Naive B cell (primary cell): Measurements from ENCODE around the gene WFDC5. TPM values are rescaled to one million over a fixed set of nuclear protein-coding genes. Genes with fewer than 3 reads are reported as not detected.

Experiments
- ATAC-seq, 2 donors: fragments of 150-1000 bp; cut with Tn5 transposase; 2 replicates each; pipeline ENCODE4 v1.10.0; 2021; ENCODE audit warnings: low read depth in 2 of 2, mild to moderate bottlenecking in 2 of 2, moderate library complexity in 2 of 2
- DNase-seq: peaks from one replicate; pipeline ENCODE4 v3.0.0; 2022
- H3K27ac Mint-ChIP-seq, 6 donors: one replicate each; pipeline ENCODE4 v1.8.0; 2020 to 2022; ENCODE audit warnings: mild to moderate bottlenecking in 6 of 6, mixed read lengths in 6 of 6, moderate library complexity in 5 of 6, inconsistent platforms in 2 of 6
- H3K27me3 Mint-ChIP-seq, 3 donors: one replicate each; pipeline ENCODE4 v1.8.0; 2021 to 2022; ENCODE audit warnings: mixed read lengths in 3 of 3, mild to moderate bottlenecking in 1 of 3
- H3K36me3 Mint-ChIP-seq, 2 donors: one replicate each; pipeline ENCODE4 v1.8.0; 2020 to 2022; ENCODE audit warnings: mixed read lengths in 2 of 2, inconsistent platforms in 1 of 2, mild to moderate bottlenecking in 1 of 2
- H3K4me1 Mint-ChIP-seq, 3 donors: one replicate each; pipeline ENCODE4 v1.8.0; 2020 to 2022; ENCODE audit warnings: mixed read lengths in 3 of 3, inconsistent platforms in 1 of 3, mild to moderate bottlenecking in 1 of 3, moderate library complexity in 1 of 3
- H3K4me3 Mint-ChIP-seq, 8 donors: one replicate each; pipeline ENCODE4 v1.8.0; 2020 to 2022; ENCODE audit warnings: mild to moderate bottlenecking in 8 of 8, mixed read lengths in 8 of 8, moderate library complexity in 8 of 8, inconsistent platforms in 2 of 8
- H3K9me3 Mint-ChIP-seq, 7 donors: one replicate each; pipeline ENCODE4 v1.8.0; 2020 to 2022; ENCODE audit warnings: mixed read lengths in 7 of 7, mild to moderate bottlenecking in 5 of 7, inconsistent platforms in 2 of 7, moderate library complexity in 1 of 7
- polyA plus RNA-seq, 6 donors: library from polyadenylated mRNA; unstranded; fragments of 300-500 nt; fragmentation: Illumina TruSeq; gene quantifications; one replicate each; pipeline ENCODE4 v1.2.3, GENCODE V29; 2021; ENCODE audit warnings: low read depth in 6 of 6

The WFDC5 gene
- polyA plus RNA-seq, 6 donors from 2014 or later, result not detected

GRCh38 chr20:45138561-45139300, 23.8 kb upstream of the WFDC5 start:
- DNase-seq, result peak; percentile 14
- Mint-ChIP-seq H3K4me3 (no peak overlapping the region), H3K36me3 (no peaks in the 10 kb centered on the region), H3K9me3 (peaks cover 0 to 6% (median 2%) of the 10 kb centered on the region in 7 donors), H3K4me1 (no peaks in the 10 kb centered on the region), H3K27me3 (peaks cover 7 to 35% (median 23%) of the 10 kb centered on the region in 3 donors), H3K27ac (no peak overlapping the region)
- peak; percentile 25 to 27 for ATAC-seq

GRCh38 chr20:45136911-45137310, 21.9 kb upstream of the WFDC5 start:
- Mint-ChIP-seq H3K36me3 (no peaks in the 10 kb centered on the region), H3K27me3 (peaks cover 22 to 47% (median 34%) of the 10 kb centered on the region in 3 donors), H3K4me3 (no peak overlapping the region), H3K4me1 (no peaks in the 10 kb centered on the region), H3K9me3 (peaks cover 0 to 6% (median 2%) of the 10 kb centered on the region in 7 donors), H3K27ac (no peak overlapping the region)
- DNase-seq, result no peak
- ATAC-seq, result no peak

- DNase-seq (no peak), ATAC-seq (no peak)
- H3K9me3 Mint-ChIP-seq, result peaks cover 0 to 3% (median 0%) of the 10 kb centered on the region in 7 donors
- H3K27ac Mint-ChIP-seq, result no peak overlapping the region
- H3K27me3 Mint-ChIP-seq, result peaks cover 55 to 67% (median 56%) of the 10 kb centered on the region in 3 donors
- no peak overlapping the region for H3K4me3 Mint-ChIP-seq
- H3K4me1 Mint-ChIP-seq, result no peaks in the 10 kb centered on the region
- H3K36me3 Mint-ChIP-seq, result no peaks in the 10 kb centered on the region
These were observed 13.1 kb upstream of the WFDC5 start for GRCh38 chr20:45128099-45128498.

GRCh38 chr20:45124365-45124764, 9.4 kb upstream of the WFDC5 start, which contains the start of gene WFDC12:
Gene WFDC12 (minus strand): TSS chr20:45124465. CDS start chr20:45124447, 18 bp downstream.
- Mint-ChIP-seq H3K9me3 (peaks cover 0 to 3% (median 0%) of the 10 kb centered on the region in 7 donors), H3K36me3 (no peaks in the 10 kb centered on the region), H3K27ac (peak within 1 kb of the TSS in 1 of 6 donors; percentile 47), H3K27me3 (peaks cover 48 to 59% (median 57%) of the 10 kb centered on the region in 3 donors), H3K4me3 (no peak within 1 kb of the TSS), H3K4me1 (no peaks in the 10 kb centered on the region)
- DNase-seq, result no peak
- ATAC-seq, result no peak

DNA sequence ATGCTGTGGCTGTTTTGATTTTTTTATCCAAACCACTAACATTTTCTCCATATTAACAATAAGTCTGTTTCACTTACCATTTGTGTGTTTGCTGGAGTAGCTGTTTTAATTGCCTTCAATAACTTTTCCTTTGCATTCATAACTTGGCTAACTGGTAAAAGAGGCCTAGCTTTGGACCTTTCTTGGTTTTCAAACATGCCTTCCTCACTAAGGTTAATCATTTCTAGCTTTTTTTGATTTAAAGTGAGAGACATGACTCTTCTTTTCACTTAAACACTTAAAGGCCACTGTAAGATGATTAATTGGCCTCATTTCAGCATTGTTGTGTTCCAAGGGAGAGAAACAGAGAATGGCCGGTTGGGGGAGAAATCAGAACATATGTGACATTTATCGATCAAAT, 6.4 kb upstream of the WFDC5 start:
- H3K36me3 Mint-ChIP-seq, result no peaks in the 10 kb centered on the region
- no peak overlapping the region for H3K4me3 Mint-ChIP-seq
- no peak for DNase-seq
- peaks cover 41 to 65% (median 43%) of the 10 kb centered on the region in 3 donors for H3K27me3 Mint-ChIP-seq
- H3K27ac Mint-ChIP-seq, result no peak overlapping the region
- H3K4me1 Mint-ChIP-seq, result no peaks in the 10 kb centered on the region
- no peak for ATAC-seq
- H3K9me3 Mint-ChIP-seq, result peaks cover 0 to 3% (median 0%) of the 10 kb centered on the region in 7 donors

GRCh38 chr20:45119556-45120266, 4.7 kb upstream of the WFDC5 start:
- peaks cover 34 to 64% (median 43%) of the 10 kb centered on the region in 3 donors for H3K27me3 Mint-ChIP-seq
- peaks cover 0 to 2% (median 0%) of the 10 kb centered on the region in 7 donors for H3K9me3 Mint-ChIP-seq
- no peaks in the 10 kb centered on the region for H3K36me3 Mint-ChIP-seq
- DNase-seq, result no peak
- no peak overlapping the region for H3K4me3 Mint-ChIP-seq
- ATAC-seq, result no peak
- no peak overlapping the region for H3K27ac Mint-ChIP-seq
- H3K4me1 Mint-ChIP-seq, result peaks cover 0 to 6% (median 4%) of the 10 kb centered on the region in 3 donors

DNA sequence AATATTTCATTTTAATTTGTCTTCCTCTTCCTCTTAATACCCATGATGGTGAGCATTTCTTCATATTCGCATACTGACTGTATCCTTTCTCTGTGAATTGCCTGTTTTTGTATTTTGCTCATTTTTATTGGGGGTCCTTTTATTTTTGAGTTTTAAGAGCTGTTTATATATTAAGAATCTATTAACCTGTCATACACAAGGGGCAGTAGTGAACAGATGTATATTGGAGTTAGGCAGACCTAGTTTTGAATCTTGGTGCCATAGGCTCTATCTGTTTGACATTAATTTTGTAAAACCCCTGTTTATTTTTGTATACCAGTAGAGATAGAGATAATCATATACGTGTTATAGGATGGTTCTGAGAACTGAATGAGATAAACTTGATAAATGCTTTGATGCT, 3.1 kb upstream of the WFDC5 start:
- H3K27ac Mint-ChIP-seq, result no peak overlapping the region

GRCh38 chr20:45117581-45117980, 2.6 kb upstream of the WFDC5 start:
- H3K4me1 Mint-ChIP-seq, result peaks cover 3 to 8% (median 4%) of the 10 kb centered on the region in 3 donors
- H3K27ac Mint-ChIP-seq, result no peak overlapping the region
- no peak overlapping the region for H3K4me3 Mint-ChIP-seq
- ATAC-seq, result no peak
- H3K27me3 Mint-ChIP-seq, result peaks cover 41 to 59% (median 42%) of the 10 kb centered on the region in 3 donors
- H3K36me3 Mint-ChIP-seq, result no peaks in the 10 kb centered on the region
- H3K9me3 Mint-ChIP-seq, result no peaks in the 10 kb centered on the region
- no peak for DNase-seq

More for the DNA sequence above, 3.1 kb upstream of the WFDC5 start:
- DNase-seq (no peak), ATAC-seq (no peak)
- Mint-ChIP-seq H3K4me1 (peaks cover 3 to 8% (median 4%) of the 10 kb centered on the region in 3 donors), H3K4me3 (no peak overlapping the region), H3K27me3 (peaks cover 40 to 60% (median 43%) of the 10 kb centered on the region in 3 donors), H3K36me3 (no peaks in the 10 kb centered on the region), H3K9me3 (no peaks in the 10 kb centered on the region)

GRCh38 chr20:45115829-45116228, 855 bp upstream of the WFDC5 start:
- Mint-ChIP-seq H3K9me3 (no peaks in the 10 kb centered on the region), H3K4me3 (no peak overlapping the region), H3K27me3 (peaks cover 31 to 45% (median 37%) of the 10 kb centered on the region in 3 donors), H3K27ac (no peak overlapping the region), H3K36me3 (no peaks in the 10 kb centered on the region), H3K4me1 (peaks cover 3 to 8% (median 4%) of the 10 kb centered on the region in 3 donors)
- ATAC-seq (no peak), DNase-seq (no peak)

DNA sequence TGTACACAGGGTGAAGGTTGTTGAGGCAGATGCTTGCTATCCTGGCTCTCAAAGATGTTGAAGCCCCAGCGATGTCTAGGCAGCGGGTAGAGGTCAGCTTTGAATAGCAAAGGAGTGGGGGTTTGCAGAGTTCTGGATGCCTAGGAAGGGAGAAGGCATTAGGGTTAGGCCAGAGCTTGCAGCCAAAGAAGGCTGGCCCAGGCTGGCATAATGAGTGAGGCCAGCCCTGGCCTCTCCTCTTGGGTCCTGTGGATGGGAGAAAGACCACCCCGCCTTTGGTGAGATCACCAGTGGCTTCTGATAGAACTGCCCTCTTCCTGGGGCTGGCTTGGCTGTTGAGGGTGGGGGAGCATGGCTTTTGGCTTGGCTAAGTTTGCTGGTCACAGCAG, 406 bp upstream of the WFDC5 start:
- Mint-ChIP-seq H3K27me3 (peaks cover 26 to 42% (median 35%) of the 10 kb centered on the region in 3 donors), H3K4me3 (no peak overlapping the region), H3K4me1 (peaks cover 3 to 8% (median 4%) of the 10 kb centered on the region in 3 donors), H3K9me3 (no peaks in the 10 kb centered on the region), H3K36me3 (no peaks in the 10 kb centered on the region), H3K27ac (no peak overlapping the region)
- DNase-seq (no peak), ATAC-seq (no peak)

GRCh38 chr20:45113865-45114264, 1.1 kb downstream of the WFDC5 start:
- DNase-seq, result no peak
- Mint-ChIP-seq H3K27ac (no peak overlapping the region), H3K27me3 (peaks cover 21 to 42% (median 36%) of the 10 kb centered on the region in 3 donors), H3K4me3 (no peak overlapping the region), H3K4me1 (peaks cover 3 to 8% (median 4%) of the 10 kb centered on the region in 3 donors), H3K9me3 (no peaks in the 10 kb centered on the region), H3K36me3 (no peaks in the 10 kb centered on the region)
- ATAC-seq, result no peak

DNA sequence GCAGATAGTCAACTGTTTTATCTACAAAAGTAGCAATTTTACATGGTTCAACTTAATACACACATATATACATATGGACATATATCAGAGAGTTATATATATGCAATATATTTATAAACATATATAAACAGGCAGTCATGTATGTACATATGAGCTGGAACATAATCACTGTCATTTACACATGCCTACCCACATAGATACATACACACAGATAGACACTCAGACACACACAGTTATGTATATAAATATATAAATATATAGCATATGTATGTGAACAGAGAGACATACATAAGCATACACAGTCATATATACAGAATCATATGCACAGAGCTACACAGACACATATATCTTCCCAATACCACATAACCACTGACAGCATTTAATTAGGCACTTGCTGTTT, 2.2 kb downstream of the WFDC5 start:
- H3K27me3 Mint-ChIP-seq, result peaks cover 21 to 45% (median 36%) of the 10 kb centered on the region in 3 donors
- no peak overlapping the region for H3K4me3 Mint-ChIP-seq
- H3K9me3 Mint-ChIP-seq, result no peaks in the 10 kb centered on the region
- H3K36me3 Mint-ChIP-seq, result no peaks in the 10 kb centered on the region
- DNase-seq (no peak), ATAC-seq (no peak)
- no peak overlapping the region for H3K27ac Mint-ChIP-seq
- H3K4me1 Mint-ChIP-seq, result peaks cover 3 to 8% (median 4%) of the 10 kb centered on the region in 3 donors

DNA sequence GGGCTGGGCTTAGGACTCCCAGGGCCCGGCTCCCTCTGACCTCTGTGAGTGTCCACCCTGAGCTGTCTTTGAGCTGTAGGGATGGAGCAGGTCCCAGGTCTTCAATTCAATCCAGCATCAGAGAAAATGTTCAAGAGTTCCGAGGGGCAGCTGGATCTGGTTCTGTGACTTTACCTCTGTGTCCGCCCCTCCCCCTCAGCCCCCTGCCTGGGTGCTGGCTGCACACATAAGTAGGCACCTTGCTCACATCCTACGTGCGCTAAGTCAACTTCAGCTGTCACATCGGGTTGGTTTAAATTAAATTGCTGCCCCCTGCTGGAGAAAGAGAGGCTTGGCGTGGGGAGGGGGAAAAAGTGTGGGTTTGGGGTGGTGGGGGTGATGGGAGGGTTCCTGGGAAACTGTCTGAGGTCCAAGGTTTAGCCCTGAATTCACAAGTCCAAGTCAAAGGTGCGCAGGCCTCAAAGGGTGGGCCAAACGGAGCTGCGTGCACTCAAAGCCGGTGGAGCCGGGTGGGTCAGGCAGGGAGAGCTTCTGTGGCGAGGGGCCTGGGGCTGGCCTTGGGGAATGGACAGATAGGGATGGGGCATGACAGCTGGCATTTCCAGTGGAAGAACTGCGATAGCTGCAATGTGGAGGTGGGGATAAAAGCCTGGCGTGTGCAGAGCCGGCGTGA, 3.0 kb downstream of the WFDC5 start:
- Mint-ChIP-seq H3K9me3 (no peaks in the 10 kb centered on the region), H3K27ac (peak overlapping the region in 2 of 6 donors; percentile 10 to 58), H3K36me3 (no peaks in the 10 kb centered on the region), H3K27me3 (peaks cover 15 to 45% (median 39%) of the 10 kb centered on the region in 3 donors), H3K4me3 (no peak overlapping the region), H3K4me1 (peaks cover 3 to 8% (median 4%) of the 10 kb centered on the region in 3 donors)
- ATAC-seq (peak; percentile 30 to 32), DNase-seq (no peak)
